Lower leg skin (tissue), 3 donors: ENCODE results near the gene HIRIP3.

ENCODE experiments used
- CTCF ChIP-seq, 3 donors: fragments of 450-650 bp; IDR thresholded peaks; one replicate each; pipeline ENCODE4 v1.5.1; 2016; ENCODE audit warnings: antibody characterized with exemption in 3 of 3, mild to moderate bottlenecking in 3 of 3, moderate library complexity in 2 of 3
- POLR2A ChIP-seq, 2 donors: fragments of 450-650 bp; IDR thresholded peaks; one replicate each; pipeline ENCODE4 v1.6.1; 2016 to 2017; ENCODE audit warnings: antibody characterized with exemption in 2 of 2, mild to moderate bottlenecking in 1 of 2, moderate library complexity in 1 of 2

- TF ChIP-seq CTCF (IDR thresholded peaks at IDR 0.05) (no peak), POLR2A (IDR thresholded peaks at IDR 0.05) (no peak)
Measured at GRCh38 chr16:30003670-30004423, 8.4 kb upstream of the HIRIP3 start.
